Caco-2 (cell line): ENCODE data around the gene CBX1. TPM values are rescaled to one million over a fixed set of nuclear protein-coding genes. Genes with fewer than 3 reads are reported as not detected.

Source experiments
- BruUV-seq: library from RNA; stranded (reverse); fragments of 400-500 nt; replicated peaks from 2 replicates; lab custom pipeline; 2021; lab: Mats Ljungman, UMichigan
- CTCF ChIA-PET: fragments of 300-600 bp; sonication (Branson Sonifier 250); formaldehyde crosslinking; loops from one replicate; lab custom pipeline; 2022; ENCODE audit warnings: antibody characterized with exemption; lab: Charles Lee
- POLR2A ChIA-PET: fragments of 300-600 bp; sonication (Branson Sonifier 250); formaldehyde crosslinking; loops from one replicate; lab custom pipeline; 2022; ENCODE audit warnings: antibody characterized with exemption; lab: Charles Lee
- DNase-seq, 2 experiments: peaks; one replicate each; pipeline versions ENCODE4 v3.0.0 to v3.0.0-alpha.2; 2020 to 2022
- H3K27me3 ChIP-seq: replicated peaks from 2 replicates; pipeline ENCODE4 v1.6.0; 2011; ENCODE audit warnings: low read length; ENCODE audit not compliant: control insufficient read depth, insufficient read depth
- H3K36me3 ChIP-seq: 2 replicates; pipeline ENCODE4 v1.5.1; 2011; ENCODE audit warnings: low read length; ENCODE audit not compliant: control insufficient read depth, insufficient read depth
- H3K4me1 ChIP-seq: fragments of 250-450 bp; sonication (Bioruptor Pico); 2 replicates; pipeline ENCODE4 v1.5.1; 2020; ENCODE audit warnings: mild to moderate bottlenecking
- H3K4me3 ChIP-seq: 2 replicates; pipeline ENCODE4 v1.5.1; 2011; ENCODE audit warnings: low read depth, mild to moderate bottlenecking, control low read depth, low read length
- H3K9me3 ChIP-seq: fragments of 250-450 bp; sonication (Bioruptor Pico); 2 replicates; pipeline ENCODE4 v1.5.1; 2020; ENCODE audit warnings: mild to moderate bottlenecking, moderate library complexity
- H3K27ac Mint-ChIP-seq: one replicate; pipeline ENCODE4 v1.8.0; 2022; ENCODE audit warnings: mixed read lengths; ENCODE audit not compliant: unreplicated experiment
- H3K27me3 Mint-ChIP-seq: one replicate; pipeline ENCODE4 v1.8.0; 2022; ENCODE audit warnings: mixed read lengths; ENCODE audit not compliant: insufficient read depth, unreplicated experiment
- H3K36me3 Mint-ChIP-seq: one replicate; pipeline ENCODE4 v1.8.0; 2022; ENCODE audit warnings: mild to moderate bottlenecking, mixed read lengths; ENCODE audit not compliant: insufficient read depth, unreplicated experiment
- H3K4me1 Mint-ChIP-seq: one replicate; pipeline ENCODE4 v1.8.0; 2022; ENCODE audit warnings: low read depth, mixed read lengths; ENCODE audit not compliant: unreplicated experiment
- H3K4me3 Mint-ChIP-seq: one replicate; pipeline ENCODE4 v1.8.0; 2022; ENCODE audit warnings: mild to moderate bottlenecking, moderate library complexity, mixed read lengths; ENCODE audit not compliant: unreplicated experiment
- H3K9me3 Mint-ChIP-seq: one replicate; pipeline ENCODE4 v1.8.0; 2022; ENCODE audit warnings: mixed read lengths; ENCODE audit not compliant: unreplicated experiment
- CTCF ChIP-seq, 2 experiments: fragments of 200-600 bp in 1 of 2; IDR thresholded peaks; 1 replicate in 1 of 2; 2 replicates in 1 of 2; pipeline versions ENCODE4 v1.5.1 to v1.8.0; 2011 to 2022; ENCODE audit warnings: antibody characterized with exemption in 1 of 2, control low read depth in 1 of 2, inconsistent platforms in 1 of 2, low read depth in 1 of 2, low read length in 1 of 2, mild to moderate bottlenecking in 1 of 2, moderate library complexity in 1 of 2; ENCODE audit not compliant: insufficient read depth in 1 of 2, severe bottlenecking in 1 of 2, unreplicated experiment in 1 of 2
- intact Hi-C: fragments of 100-400 bp; cut with micrococcal nuclease; formaldehyde crosslinking; loops from one replicate; pipeline ENCODE4 v1.10.0; 2022; ENCODE audit not compliant: unreplicated experiment
- total RNA-seq: library from RNA; stranded (reverse); gene quantifications from 2 replicates; pipeline ENCODE4 v1.2.3, GENCODE V29; 2022

Gene CBX1
- total RNA-seq, 1 experiment from 2014 or later, result 213 TPM

GRCh38 chr17:48100591-48101011 lies 677 bp downstream of the CBX1 start:
- ChIA-PET CTCF (interaction anchor here (0.6 to 2.3 kb wide), 16 partner anchors 14 to 1124 kb away, joined by 3 to 17 read pairs (median 4); partner anchors contain the start of genes CDK5RAP3 and NFE2L1), POLR2A (interaction anchor here (0.5 to 3.2 kb wide), 6 partner anchors 8 to 130 kb away, joined by 3 to 42 read pairs (median 4); partner anchors contain the start of gene NFE2L1)
- H3K27me3 Mint-ChIP-seq, result no peaks in the 10 kb centered on the region
- no peaks in the 10 kb centered on the region for H3K36me3 ChIP-seq
- H3K4me1 ChIP-seq, result peaks cover 8% of the 10 kb centered on the region
- no peaks in the 10 kb centered on the region for H3K9me3 Mint-ChIP-seq
- no TSS peak for BruUV-seq
- peaks cover 27% of the 10 kb centered on the region for H3K36me3 Mint-ChIP-seq
- intact Hi-C loops, result loop anchor here (1.0 to 10.0 kb wide), 5 partner anchors 20 to 266 kb away; partner anchors contain the start of genes CDK5RAP3, LRRC46, MRPL10 and NFE2L1
- peak; percentile 88 to 91 for DNase-seq
- peak overlapping the region; percentile 79 for H3K27ac Mint-ChIP-seq
- no peaks in the 10 kb centered on the region for H3K27me3 ChIP-seq
- H3K4me3 Mint-ChIP-seq, result peak overlapping the region; percentile 93
- H3K9me3 ChIP-seq, result no peaks in the 10 kb centered on the region
- peaks cover 7% of the 10 kb centered on the region for H3K4me1 Mint-ChIP-seq
- TF ChIP-seq CTCF (IDR thresholded peaks at IDR 0.05; ENCODE audit: insufficient read depth in 1 of 2, low read depth in 1 of 2, low read length in 1 of 2, severe bottlenecking in 1 of 2, unreplicated experiment in 1 of 2), result no peak
- peak overlapping the region; percentile 83 for H3K4me3 ChIP-seq

GRCh38 chr17:48100160-48100559 lies 1.1 kb downstream of the CBX1 start:
- Histone ChIP-seq H3K9me3 (no peaks in the 10 kb centered on the region), H3K27me3 (no peaks in the 10 kb centered on the region), H3K36me3 (no peaks in the 10 kb centered on the region), H3K4me3 (peak overlapping the region; percentile 83), H3K4me1 (peaks cover 8% of the 10 kb centered on the region)
- Mint-ChIP-seq H3K27me3 (no peaks in the 10 kb centered on the region), H3K36me3 (peaks cover 32% of the 10 kb centered on the region), H3K27ac (peak overlapping the region; percentile 79), H3K4me1 (peaks cover 7% of the 10 kb centered on the region), H3K4me3 (peak overlapping the region; percentile 93), H3K9me3 (no peaks in the 10 kb centered on the region)
- intact Hi-C loops, result loop anchor here (2.0 to 10.0 kb wide), 2 partner anchors 75 to 265 kb away; partner anchors contain the start of genes LRRC46 and MRPL10
- POLR2A ChIA-PET, result interaction anchor here (0.5 to 3.2 kb wide), 5 partner anchors 9 to 69 kb away, joined by 3 to 42 read pairs (median 4); partner anchors contain the start of gene NFE2L1
- CTCF ChIA-PET, result interaction anchor here (0.6 to 2.3 kb wide), 10 partner anchors 14 to 1124 kb away, joined by 3 to 17 read pairs (median 6); partner anchors contain the start of genes CDK5RAP3 and NFE2L1
- DNase-seq, result no peak
- no peak for TF ChIP-seq CTCF (IDR thresholded peaks at IDR 0.05; ENCODE audit: insufficient read depth in 1 of 2, low read depth in 1 of 2, low read length in 1 of 2, severe bottlenecking in 1 of 2, unreplicated experiment in 1 of 2)
- TSS peak; percentile 58 for BruUV-seq

- H3K27ac Mint-ChIP-seq, result no peak overlapping the region
- H3K27me3 Mint-ChIP-seq, result no peaks in the 10 kb centered on the region
- DNase-seq, result no peak
- no peak overlapping the region for H3K4me3 ChIP-seq
- TF ChIP-seq CTCF (IDR thresholded peaks at IDR 0.05; ENCODE audit: insufficient read depth in 1 of 2, low read depth in 1 of 2, low read length in 1 of 2, severe bottlenecking in 1 of 2, unreplicated experiment in 1 of 2), result no peak
- H3K4me1 ChIP-seq, result peaks cover 8% of the 10 kb centered on the region
- H3K9me3 ChIP-seq, result no peaks in the 10 kb centered on the region
- H3K4me1 Mint-ChIP-seq, result peaks cover 7% of the 10 kb centered on the region
- intact Hi-C loops, result no loop called here
- no peaks in the 10 kb centered on the region for H3K36me3 ChIP-seq
- peaks cover 49% of the 10 kb centered on the region for H3K36me3 Mint-ChIP-seq
- no TSS peak for BruUV-seq
- CTCF ChIA-PET, result interaction anchor here (1.4 kb wide), 1 partner anchor 69 kb away, joined by 5 read pairs; no protein-coding TSS in a partner anchor
- no peak overlapping the region for H3K4me3 Mint-ChIP-seq
- no peaks in the 10 kb centered on the region for H3K27me3 ChIP-seq
- no peaks in the 10 kb centered on the region for H3K9me3 Mint-ChIP-seq
- POLR2A ChIA-PET, result no interaction called here
Observed at GRCh38 chr17:48095611-48096010, 5.7 kb downstream of the CBX1 start.
